ENCODE data around the gene AMACR.
"Not testable (repeated sequence)": the region's sequence is repeated elsewhere in the genome, so short reads cannot be mapped to it uniquely, and the experiment has no call there.

Gene AMACR

GRCh38 chr5:33964132-33964700 is 43.6 kb downstream of the AMACR start:
- no peak for DNase-seq

GRCh38 chr5:33958176-33958575 is 49.7 kb downstream of the AMACR start:
- no peak for DNase-seq

DNA sequence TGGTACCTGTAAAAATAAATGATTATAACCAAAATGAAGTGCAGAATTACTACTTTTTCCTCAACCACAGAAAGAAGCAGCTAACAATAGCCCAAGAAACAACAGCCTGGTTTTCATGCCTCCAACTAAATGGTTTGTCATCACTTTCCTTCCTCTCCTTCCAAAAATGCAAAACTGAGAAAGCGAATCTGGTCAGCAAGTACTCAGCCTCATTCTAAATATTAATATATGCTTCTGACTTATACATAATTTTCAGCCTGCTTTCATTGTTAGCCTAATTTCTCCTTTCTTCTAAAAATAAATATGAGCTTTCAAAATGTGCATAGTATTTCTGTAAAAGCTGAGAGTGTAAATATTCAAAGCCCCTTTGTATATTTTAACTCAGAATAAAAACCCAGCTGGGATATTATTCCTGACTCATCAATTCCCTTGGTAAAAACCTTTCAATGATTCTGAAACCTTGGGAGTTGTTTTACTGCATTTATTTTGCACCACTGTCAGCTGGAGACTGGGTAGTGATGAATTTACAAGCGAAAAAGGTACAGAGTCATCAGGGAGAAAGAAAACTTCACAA is 50.2 kb downstream of the AMACR start:
- DNase-seq: no peak

- DNase-seq: not testable (repeated sequence)
These were observed 55.7 kb downstream of the AMACR start for GRCh38 chr5:33952175-33952574.

GRCh38 chr5:33944543-33945132 is 63.2 kb downstream of the AMACR start:
- no peak for DNase-seq

DNA sequence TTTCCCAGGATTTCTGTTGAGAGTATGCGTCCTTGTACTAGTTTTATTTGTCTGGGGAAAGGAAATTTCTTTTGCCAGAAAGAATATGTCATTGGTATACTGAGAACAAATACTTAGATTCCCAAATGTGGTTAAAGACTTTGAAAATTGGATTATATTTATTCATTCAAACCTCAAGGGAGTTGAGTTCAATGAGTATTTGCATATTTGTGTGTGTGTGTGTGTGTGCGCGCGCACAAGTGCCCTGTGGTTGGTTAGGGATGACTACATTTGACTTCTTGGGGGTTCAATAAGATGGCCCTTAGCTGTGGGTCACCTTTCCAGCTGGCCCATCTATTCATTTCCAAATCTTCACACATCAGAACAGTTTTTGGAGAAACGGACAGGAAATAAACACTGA is 66.8 kb downstream of the AMACR start:
- no peak for DNase-seq

DNA sequence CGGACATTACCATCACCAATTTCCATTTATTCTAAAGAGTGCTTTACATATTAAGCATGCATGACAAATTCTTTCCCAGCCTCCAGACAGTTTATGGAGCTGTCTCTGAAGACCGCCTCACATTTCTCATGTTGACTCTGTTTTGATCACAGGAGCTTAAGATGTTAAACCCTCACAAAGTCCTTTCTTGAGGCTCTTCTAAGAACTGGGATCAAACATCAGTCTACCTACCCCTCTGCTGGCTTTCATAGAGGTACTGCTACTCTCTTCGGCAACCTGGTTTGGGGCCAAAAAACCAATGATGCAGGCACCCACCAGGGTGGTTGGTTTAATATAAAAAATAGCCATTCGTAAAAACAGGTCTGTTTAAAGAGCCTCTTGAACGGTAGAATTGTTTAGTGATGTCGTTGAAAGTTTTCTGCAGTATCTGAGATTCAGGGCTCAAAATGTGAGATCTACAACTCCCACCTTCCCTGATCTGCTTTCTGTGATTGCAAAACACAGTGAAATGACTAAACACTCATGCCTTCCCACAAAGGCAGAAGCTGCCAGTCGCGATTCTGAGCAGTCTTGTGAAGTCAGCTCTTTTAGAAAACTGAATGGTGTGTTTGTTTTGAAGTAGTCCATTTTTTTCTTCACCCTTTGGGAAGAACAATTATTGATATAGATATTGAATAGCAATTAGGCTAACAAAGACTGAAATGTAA is 68.1 kb downstream of the AMACR start:
- DNase-seq: no peak

DNA sequence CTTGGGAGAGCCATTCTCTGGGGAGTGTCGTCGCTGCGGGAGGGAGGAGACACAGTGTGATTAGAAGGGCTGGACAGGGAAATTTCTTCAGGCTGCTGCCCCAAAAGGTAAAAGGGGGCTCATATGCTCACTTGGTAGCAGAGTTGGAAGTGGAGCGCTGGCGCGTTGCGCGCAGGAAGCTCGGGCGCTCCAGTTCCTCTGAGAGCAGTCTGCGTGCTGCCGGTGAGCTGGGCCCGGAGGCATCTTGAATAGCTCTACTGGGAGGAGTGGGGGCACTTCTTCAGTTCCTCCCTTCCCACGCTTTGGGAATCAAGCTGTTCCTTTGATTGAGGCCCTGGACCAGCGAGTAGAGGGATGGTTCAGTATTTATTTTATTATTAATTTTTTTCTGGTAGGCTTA is 69.0 kb downstream of the AMACR start:
- no peak for DNase-seq

- no peak for DNase-seq
These were observed 69.4 kb downstream of the AMACR start for GRCh38 chr5:33938507-33938796.

- DNase-seq: no peak
These were observed 69.9 kb downstream of the AMACR start for GRCh38 chr5:33937707-33938506.

DNA sequence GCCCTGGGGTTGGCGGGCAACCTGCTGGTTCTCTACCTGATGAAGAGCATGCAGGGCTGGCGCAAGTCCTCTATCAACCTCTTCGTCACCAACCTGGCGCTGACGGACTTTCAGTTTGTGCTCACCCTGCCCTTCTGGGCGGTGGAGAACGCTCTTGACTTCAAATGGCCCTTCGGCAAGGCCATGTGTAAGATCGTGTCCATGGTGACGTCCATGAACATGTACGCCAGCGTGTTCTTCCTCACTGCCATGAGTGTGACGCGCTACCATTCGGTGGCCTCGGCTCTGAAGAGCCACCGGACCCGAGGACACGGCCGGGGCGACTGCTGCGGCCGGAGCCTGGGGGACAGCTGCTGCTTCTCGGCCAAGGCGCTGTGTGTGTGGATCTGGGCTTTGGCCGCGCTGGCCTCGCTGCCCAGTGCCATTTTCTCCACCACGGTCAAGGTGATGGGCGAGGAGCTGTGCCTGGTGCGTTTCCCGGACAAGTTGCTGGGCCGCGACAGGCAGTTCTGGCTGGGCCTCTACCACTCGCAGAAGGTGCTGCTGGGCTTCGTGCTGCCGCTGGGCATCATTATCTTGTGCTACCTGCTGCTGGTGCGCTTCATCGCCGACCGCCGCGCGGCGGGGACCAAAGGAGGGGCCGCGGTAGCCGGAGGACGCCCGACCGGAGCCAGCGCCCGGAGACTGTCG is 70.7 kb downstream of the AMACR start:
- no peak for DNase-seq

GRCh38 chr5:33936381-33937016 is 71.4 kb downstream of the AMACR start, which contains the start of gene RXFP3:
RXFP3 (plus strand) TSS chr5:33936386; CDS start chr5:33936741, 355 bp downstream.
- DNase-seq: no peak

Measured in activated CD4-positive, alpha-beta T cell treated with anti-CD3 and anti-CD28 coated beads for 48 hours (primary cell).